Measurements from ENCODE around the gene UBC.

GRCh38 chr12:124865728-124866127 lies 48.7 kb downstream of the UBC start:
- TF ChIP-seq REST (IDR thresholded peaks at IDR 0.05; ENCODE audit: low read depth) (no peak), SIN3A (IDR thresholded peaks at IDR 0.05; ENCODE audit: low read depth) (no peak), EZH2phosphoT487 (IDR thresholded peaks at IDR 0.05; ENCODE audit: borderline replicate concordance) (no peak), POLR2AphosphoS5 (IDR thresholded peaks at IDR 0.05; ENCODE audit: low read depth, low read length) (no peak), TCF7L2 (IDR thresholded peaks at IDR 0.05; ENCODE audit: borderline replicate concordance, extremely low read depth, insufficient read depth, insufficient read length) (no peak), POLR2A (IDR thresholded peaks at IDR 0.05; ENCODE audit: borderline replicate concordance, extremely low read depth, insufficient read depth, insufficient read length) (no peak)
- TF ChIP-seq, protein P1, sequence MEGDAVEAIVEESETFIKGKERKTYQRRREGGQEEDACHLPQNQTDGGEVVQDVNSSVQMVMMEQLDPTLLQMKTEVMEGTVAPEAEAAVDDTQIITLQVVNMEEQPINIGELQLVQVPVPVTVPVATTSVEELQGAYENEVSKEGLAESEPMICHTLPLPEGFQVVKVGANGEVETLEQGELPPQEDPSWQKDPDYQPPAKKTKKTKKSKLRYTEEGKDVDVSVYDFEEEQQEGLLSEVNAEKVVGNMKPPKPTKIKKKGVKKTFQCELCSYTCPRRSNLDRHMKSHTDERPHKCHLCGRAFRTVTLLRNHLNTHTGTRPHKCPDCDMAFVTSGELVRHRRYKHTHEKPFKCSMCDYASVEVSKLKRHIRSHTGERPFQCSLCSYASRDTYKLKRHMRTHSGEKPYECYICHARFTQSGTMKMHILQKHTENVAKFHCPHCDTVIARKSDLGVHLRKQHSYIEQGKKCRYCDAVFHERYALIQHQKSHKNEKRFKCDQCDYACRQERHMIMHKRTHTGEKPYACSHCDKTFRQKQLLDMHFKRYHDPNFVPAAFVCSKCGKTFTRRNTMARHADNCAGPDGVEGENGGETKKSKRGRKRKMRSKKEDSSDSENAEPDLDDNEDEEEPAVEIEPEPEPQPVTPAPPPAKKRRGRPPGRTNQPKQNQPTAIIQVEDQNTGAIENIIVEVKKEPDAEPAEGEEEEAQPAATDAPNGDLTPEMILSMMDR (IDR thresholded peaks at IDR 0.05 in 2 of 3, conservative IDR thresholded peaks at IDR 0.05 in 1 of 3; ENCODE audit: borderline replicate concordance in 1 of 3, insufficient read depth in 1 of 3, low read depth in 2 of 3, low read length in 2 of 3) = no peak
- TF ChIP-seq, protein P2, sequence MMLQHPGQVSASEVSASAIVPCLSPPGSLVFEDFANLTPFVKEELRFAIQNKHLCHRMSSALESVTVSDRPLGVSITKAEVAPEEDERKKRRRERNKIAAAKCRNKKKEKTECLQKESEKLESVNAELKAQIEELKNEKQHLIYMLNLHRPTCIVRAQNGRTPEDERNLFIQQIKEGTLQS (IDR thresholded peaks at IDR 0.05) = no peak
